ENCODE data around the gene GPN1.
A peak's percentile ranks its signal among the peaks of the same experiment; 100 is the strongest.
"Not testable (repeated sequence)": the region's sequence is repeated elsewhere in the genome, so short reads cannot be mapped to it uniquely, and the experiment has no call there.

Gene GPN1

GRCh38 chr2:27671235-27671634 is 42.4 kb downstream of the GPN1 start:
- DNase-seq (ENCODE audit: low read depth, low spot score): no peak

- DNase-seq (ENCODE audit: low read depth, low spot score): no peak
Measured at GRCh38 chr2:27672723-27673486, 44.1 kb downstream of the GPN1 start.

DNA sequence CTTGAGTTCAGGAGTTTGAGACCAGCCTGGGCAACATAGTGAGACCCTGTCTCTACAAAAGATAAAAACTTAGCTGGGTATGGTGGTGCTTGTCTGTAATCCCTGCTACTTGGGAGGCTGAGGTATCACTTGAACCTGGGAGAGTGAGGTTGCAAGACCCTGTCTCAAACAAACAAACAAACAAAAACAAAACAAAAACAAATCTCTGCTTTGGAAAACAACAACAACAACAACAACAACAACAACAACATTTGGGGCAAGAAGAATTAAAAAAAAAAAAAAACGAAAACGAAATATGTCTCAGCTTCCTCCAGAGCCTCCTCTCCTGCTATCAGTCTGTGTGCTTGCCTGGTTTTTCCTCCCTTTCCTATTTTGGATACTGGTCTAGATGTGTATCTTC is 51.7 kb downstream of the GPN1 start:
- DNase-seq (ENCODE audit: low read depth, low spot score): no peak

DNA sequence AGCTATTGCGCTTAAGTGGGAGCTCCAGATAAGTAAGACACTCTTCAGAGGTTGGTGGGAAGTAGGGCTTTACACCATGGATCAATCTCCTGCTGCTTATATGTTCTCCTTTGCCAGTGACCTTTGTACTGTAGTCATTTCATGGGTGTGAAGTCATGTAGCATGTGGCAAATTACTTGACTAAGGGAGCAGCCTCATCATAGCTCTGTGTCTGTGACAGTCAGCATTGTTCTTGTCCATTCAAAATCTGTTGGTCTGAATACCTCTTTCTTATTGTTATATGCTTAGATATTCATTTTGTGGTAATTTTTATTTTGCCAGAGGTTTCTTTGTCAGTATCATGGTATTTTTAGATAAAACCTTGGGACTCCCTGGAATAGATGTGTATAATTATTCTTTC is 53.0 kb downstream of the GPN1 start:
- no peak for DNase-seq (ENCODE audit: low read depth, low spot score)

- DNase-seq (ENCODE audit: low read depth, low spot score): not testable (repeated sequence)
Measured at GRCh38 chr2:27682334-27682771, 53.5 kb downstream of the GPN1 start.

GRCh38 chr2:27683390-27684071 is 54.7 kb downstream of the GPN1 start:
- peak; percentile 89 for DNase-seq (ENCODE audit: low read depth, low spot score)

DNA sequence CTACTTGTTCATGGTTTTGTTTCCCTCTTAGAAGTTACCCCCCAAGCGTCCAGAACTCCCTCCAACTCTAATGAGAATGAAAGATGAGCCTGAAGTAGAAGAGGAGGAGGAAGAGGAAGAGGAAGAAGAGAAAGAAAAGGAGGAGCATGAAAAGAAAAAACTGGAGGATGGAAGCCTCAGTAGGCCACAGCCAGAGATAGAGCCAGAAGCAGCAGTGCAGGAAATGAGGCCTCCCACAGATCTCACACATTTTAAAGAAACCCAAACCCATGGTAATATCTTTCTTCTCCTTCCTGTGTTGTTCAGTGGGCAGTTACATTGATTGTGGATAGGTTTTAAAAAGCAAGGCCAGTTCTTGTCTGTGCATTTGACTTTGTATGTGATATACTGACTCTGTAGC is 56.2 kb downstream of the GPN1 start:
- not testable (repeated sequence) for DNase-seq (ENCODE audit: low read depth, low spot score)

DNA sequence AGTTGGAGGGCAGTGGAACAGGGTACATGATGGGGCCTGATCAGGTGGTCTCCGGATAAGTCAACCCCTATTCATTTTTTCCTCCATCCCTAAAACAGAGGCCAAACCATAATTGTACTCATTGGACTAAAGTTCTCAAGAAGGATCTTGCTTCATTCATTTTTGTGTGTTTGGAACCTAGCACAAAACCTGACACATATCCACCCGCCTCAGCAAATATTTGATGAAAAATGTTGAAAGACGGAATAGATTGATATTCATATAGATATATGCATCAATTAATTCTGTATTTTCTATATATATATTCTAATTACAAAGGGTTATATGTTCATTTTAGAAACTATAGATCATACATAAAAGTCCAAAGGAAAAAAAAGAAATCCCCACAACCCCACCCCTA is 56.7 kb downstream of the GPN1 start:
- DNase-seq (ENCODE audit: low read depth, low spot score): no peak

DNA sequence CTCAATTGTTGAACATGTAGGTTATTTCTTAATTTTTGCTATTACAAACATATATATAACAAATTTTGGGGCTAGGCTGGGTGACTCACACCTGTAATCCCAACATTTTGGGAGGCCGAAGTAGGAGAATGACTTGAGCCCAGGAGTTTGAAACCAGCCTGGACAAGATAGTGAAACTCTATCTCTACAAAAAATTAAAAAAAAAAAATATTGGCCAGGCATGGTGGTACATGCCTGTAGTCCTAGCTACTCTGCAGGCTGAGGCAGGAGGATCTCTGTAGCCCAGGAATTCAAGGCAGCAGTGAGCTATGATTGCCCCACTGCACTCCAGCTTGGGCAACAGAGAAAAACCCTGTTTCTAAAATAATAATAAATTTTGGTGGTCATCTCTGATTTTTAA is 58.4 kb downstream of the GPN1 start:
- no peak for DNase-seq (ENCODE audit: low read depth, low spot score)

DNA sequence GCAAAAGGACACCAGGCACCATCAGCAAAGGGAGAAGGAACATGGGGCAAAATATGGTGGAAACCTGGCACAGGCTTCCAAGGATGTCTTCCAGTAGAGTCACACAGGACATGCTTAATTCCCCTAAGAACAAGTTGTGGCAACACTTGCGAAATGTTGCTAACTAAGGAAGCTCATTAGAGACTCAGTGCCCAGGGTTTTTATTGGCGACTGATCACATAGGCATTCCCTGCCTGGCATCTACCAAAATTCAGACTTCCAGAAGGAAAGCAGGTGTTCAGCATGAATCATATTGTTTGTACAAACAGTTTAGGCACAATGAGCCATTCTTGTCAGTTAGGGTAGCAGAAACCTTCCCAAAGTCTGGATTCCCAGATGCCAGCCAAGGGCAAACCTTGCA is 60.6 kb downstream of the GPN1 start:
- no peak for DNase-seq (ENCODE audit: low read depth, low spot score)

DNA sequence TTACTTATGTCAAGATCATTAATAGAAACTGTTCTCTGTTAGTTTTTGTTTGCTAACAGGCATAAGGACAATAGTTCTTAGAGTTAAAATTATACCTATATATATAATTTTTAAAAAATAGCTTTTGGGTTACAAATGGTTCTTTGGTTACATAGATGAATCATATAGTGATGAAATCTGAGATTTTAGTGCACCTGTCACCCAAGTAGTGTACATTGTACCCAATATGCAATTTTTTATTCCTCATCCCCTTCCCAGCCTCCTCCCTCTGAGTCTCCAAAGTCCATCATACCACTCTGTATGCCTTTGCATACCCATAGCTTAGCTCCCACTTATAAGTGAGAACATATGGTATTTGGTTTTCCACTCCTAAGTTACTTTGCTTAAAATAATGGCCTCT is 61.2 kb downstream of the GPN1 start:
- no peak for DNase-seq (ENCODE audit: low read depth, low spot score)

DNA sequence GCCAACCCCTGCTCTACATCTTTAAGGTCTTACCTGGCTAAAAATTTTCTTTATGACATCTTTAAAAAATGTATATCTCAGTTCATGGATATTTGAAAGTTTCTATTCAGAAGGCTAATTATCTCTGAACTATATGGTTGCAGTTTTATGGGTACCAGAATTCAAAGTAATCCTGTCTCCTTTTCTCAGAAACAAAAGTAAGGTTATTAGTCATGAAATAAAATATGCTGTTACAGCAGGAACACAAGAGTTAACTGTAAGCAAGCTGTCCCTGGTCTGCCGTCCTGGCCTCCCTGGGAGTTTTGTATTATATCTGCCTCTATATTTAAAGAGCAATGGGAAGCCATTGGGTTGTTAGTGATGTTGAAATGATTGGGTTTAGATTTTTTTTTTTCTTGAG is 68.8 kb downstream of the GPN1 start:
- DNase-seq (ENCODE audit: low read depth, low spot score): no peak

Data from activated naive CD8-positive, alpha-beta T cell treated with anti-CD3 and anti-CD28 coated beads, Interleukin-2, amount 50 U/mL, for 16 hours (primary cell).